ENCODE results near the gene CCT6B.

The CCT6B gene

DNA sequence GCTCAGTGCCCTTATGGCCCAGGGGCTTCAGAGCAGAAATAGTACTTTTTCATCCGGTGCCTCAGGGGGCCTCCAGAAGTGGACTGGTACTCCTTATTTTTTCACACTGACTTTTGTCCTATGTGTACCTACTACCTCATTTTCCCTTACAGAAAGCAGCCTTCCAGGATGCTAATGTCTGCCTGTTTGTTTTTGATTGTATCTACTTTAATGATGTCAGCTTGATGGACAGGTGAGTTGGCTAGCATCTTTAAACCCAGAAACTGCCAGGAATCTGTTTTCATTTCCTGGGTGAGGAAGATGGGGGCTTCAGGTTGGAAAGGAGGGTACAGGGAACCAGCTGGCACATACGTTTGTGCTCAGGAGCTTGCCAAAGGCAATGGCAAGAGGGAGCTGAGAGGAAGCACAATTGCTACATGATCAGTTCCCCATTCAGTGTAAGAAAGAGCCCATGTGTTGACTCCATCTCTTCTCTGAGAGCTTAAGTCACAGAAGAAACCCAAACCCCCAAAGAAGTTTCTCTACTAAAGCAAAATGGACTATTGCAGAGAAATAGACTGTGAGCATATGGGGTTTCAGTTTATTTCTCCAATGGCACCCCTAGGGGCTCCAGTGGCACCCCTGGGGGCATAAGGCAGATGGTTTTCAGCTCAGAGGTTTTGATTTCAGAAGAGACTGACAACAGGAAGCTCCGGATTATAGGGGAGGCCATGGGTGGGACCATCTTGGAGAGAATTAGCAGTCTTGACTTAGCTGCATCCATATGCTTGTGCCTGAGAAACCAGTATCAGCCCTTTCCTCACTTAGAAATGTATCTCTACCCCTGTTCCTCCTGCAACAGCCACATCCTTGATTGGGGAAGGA is 35.4 kb upstream of the CCT6B start:
- H3K36me3 ChIP-seq (ENCODE audit: insufficient read depth, low read length), result peaks cover 76% of the 10 kb centered on the region
- H3K4me1 ChIP-seq (ENCODE audit: insufficient read depth, low read length), result peaks cover 39% of the 10 kb centered on the region
- H3K27ac ChIP-seq (ENCODE audit: low read depth, low read length), result peak overlapping the region; percentile 92
- no peak overlapping the region for H3K9ac ChIP-seq (ENCODE audit: low read length)
- H3K27me3 ChIP-seq (ENCODE audit: control insufficient read depth in 1 of 2, insufficient read depth in 2 of 2, low read length in 2 of 2), result no peaks in the 10 kb centered on the region
- no peaks in the 10 kb centered on the region for H3K9me3 ChIP-seq (ENCODE audit: low read length)
- H3K4me3 ChIP-seq (ENCODE audit: low read depth in 1 of 2, low read length in 2 of 2), result no peak overlapping the region

DNA sequence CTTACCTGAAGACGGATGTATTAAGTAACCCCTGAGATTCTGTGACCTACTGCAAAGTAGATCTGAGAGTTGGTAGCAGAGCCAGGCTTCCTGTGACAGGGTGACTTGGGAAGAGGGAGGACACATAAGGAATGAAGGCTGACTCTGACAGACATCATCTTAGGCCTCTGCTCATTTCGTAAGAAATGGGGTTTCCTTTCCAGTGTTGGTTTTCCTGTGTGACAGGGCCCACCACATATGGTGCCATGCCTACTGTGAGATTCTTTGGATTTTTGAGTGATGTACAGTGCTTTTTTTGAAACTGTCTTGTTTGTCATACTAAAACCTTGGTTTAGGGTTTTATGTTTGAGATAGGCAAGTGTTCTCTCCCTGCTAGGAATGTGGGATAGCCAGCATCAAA is 31.8 kb upstream of the CCT6B start:
- Histone ChIP-seq H3K27ac (ENCODE audit: low read depth, low read length) (no peak overlapping the region), H3K4me1 (ENCODE audit: insufficient read depth, low read length) (peaks cover 26% of the 10 kb centered on the region), H3K9ac (ENCODE audit: low read length) (no peak overlapping the region), H3K36me3 (ENCODE audit: insufficient read depth, low read length) (peaks cover 83% of the 10 kb centered on the region), H3K9me3 (ENCODE audit: low read length) (no peaks in the 10 kb centered on the region), H3K27me3 (ENCODE audit: control insufficient read depth in 1 of 2, insufficient read depth in 2 of 2, low read length in 2 of 2) (no peaks in the 10 kb centered on the region), H3K4me3 (ENCODE audit: low read depth in 1 of 2, low read length in 2 of 2) (no peak overlapping the region)

DNA sequence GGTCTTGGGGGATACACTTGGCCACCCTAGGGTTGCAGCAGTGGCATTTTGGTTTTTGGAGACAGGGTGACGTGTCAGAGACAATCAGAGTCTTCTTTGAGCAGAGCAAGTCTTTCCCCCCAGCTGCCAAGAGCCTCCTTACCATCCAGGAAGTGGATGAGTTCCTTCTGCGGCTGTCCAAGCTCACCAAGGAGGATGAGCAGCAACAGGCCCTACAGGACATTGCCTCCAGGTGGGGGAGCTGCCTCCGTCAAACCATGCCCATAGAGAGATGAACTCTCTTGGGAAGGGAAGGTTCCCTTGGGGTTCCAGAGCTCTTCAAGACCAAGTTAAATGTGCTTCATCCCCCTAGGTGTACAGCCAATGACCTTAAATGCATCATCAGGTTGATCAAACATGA is 30.3 kb upstream of the CCT6B start:
- Histone ChIP-seq H3K36me3 (ENCODE audit: insufficient read depth, low read length) (peaks cover 80% of the 10 kb centered on the region), H3K9ac (ENCODE audit: low read length) (no peak overlapping the region), H3K27ac (ENCODE audit: low read depth, low read length) (no peak overlapping the region), H3K9me3 (ENCODE audit: low read length) (no peaks in the 10 kb centered on the region), H3K4me1 (ENCODE audit: insufficient read depth, low read length) (peaks cover 12% of the 10 kb centered on the region), H3K27me3 (ENCODE audit: control insufficient read depth in 1 of 2, insufficient read depth in 2 of 2, low read length in 2 of 2) (no peaks in the 10 kb centered on the region), H3K4me3 (ENCODE audit: low read depth in 1 of 2, low read length in 2 of 2) (no peak overlapping the region)

DNA sequence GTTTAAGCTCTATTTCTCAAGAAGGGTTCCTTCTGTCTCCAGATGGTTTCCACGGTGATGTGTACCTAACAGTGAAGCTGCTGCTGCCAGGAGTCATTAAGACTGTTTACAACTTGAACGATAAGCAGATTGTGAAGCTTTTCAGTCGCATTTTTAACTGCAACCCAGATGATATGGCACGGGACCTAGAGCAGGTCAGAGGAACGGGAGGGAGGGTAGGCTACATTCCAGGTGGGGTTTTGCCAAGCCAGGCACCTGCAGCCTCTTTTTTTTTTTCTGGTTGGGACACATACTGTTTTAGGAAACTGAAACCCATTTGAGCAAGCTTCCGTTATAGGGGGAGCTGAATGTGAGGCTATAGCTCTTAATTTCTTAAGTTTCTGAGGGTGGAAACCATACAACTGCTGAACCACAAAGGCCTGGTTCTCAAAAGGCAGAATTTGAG is 29.7 kb upstream of the CCT6B start:
- no peaks in the 10 kb centered on the region for H3K9me3 ChIP-seq (ENCODE audit: low read length)
- no peaks in the 10 kb centered on the region for H3K27me3 ChIP-seq (ENCODE audit: control insufficient read depth in 1 of 2, insufficient read depth in 2 of 2, low read length in 2 of 2)
- H3K27ac ChIP-seq (ENCODE audit: low read depth, low read length), result peak overlapping the region; percentile 22
- no peak overlapping the region for H3K4me3 ChIP-seq (ENCODE audit: low read depth in 1 of 2, low read length in 2 of 2)
- peaks cover 76% of the 10 kb centered on the region for H3K36me3 ChIP-seq (ENCODE audit: insufficient read depth, low read length)
- no peak overlapping the region for H3K9ac ChIP-seq (ENCODE audit: low read length)
- peaks cover 10% of the 10 kb centered on the region for H3K4me1 ChIP-seq (ENCODE audit: insufficient read depth, low read length)

DNA sequence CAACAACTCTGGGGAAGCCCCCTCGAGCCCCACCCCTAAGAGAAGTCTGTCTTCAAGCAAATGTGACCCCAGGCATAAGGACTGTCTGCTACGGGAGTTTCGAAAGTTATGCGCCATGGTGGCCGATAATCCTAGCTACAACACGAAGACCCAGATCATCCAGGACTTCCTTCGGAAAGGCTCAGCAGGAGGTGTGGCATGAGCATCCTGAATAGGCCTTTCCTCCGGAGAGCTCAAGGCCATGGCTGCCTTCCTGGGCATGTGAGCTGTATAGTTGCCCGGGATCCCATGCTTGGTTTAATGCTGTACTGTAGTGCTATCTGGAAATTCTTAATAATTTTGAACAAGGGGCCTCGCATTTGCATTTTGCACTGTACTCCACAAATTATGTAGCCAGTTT is 28.2 kb upstream of the CCT6B start:
- Histone ChIP-seq H3K27ac (ENCODE audit: low read depth, low read length) (no peak overlapping the region), H3K9me3 (ENCODE audit: low read length) (no peaks in the 10 kb centered on the region), H3K9ac (ENCODE audit: low read length) (no peak overlapping the region), H3K27me3 (ENCODE audit: control insufficient read depth in 1 of 2, insufficient read depth in 2 of 2, low read length in 2 of 2) (no peaks in the 10 kb centered on the region), H3K36me3 (ENCODE audit: insufficient read depth, low read length) (peaks cover 71% of the 10 kb centered on the region), H3K4me3 (ENCODE audit: low read depth in 1 of 2, low read length in 2 of 2) (no peak overlapping the region), H3K4me1 (ENCODE audit: insufficient read depth, low read length) (peaks cover 10% of the 10 kb centered on the region)

DNA sequence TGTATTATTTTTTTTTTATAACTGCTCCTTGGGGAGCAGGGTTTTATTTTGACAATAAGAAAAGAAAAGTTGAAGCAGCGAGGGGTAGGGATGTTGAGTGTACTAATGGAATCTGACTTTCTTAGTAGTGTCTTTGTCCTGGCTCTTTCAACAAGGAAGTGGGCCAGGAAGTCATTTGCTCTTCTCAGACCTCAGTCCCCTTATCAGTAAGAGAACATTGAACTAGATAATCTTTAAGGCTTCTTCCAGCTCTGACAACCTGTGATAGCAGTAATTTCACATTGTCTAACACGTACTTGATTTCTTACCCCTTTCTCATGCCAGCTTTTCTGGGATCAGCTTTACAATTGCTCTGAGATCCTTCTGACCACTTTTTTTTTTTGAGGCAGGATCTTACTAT is 27.4 kb upstream of the CCT6B start:
- Histone ChIP-seq H3K4me3 (ENCODE audit: low read depth in 1 of 2, low read length in 2 of 2) (no peak overlapping the region), H3K27ac (ENCODE audit: low read depth, low read length) (no peak overlapping the region), H3K4me1 (ENCODE audit: insufficient read depth, low read length) (peaks cover 17% of the 10 kb centered on the region), H3K9me3 (ENCODE audit: low read length) (no peaks in the 10 kb centered on the region), H3K27me3 (ENCODE audit: control insufficient read depth in 1 of 2, insufficient read depth in 2 of 2, low read length in 2 of 2) (no peaks in the 10 kb centered on the region), H3K36me3 (ENCODE audit: insufficient read depth, low read length) (peaks cover 63% of the 10 kb centered on the region), H3K9ac (ENCODE audit: low read length) (no peak overlapping the region)

DNA sequence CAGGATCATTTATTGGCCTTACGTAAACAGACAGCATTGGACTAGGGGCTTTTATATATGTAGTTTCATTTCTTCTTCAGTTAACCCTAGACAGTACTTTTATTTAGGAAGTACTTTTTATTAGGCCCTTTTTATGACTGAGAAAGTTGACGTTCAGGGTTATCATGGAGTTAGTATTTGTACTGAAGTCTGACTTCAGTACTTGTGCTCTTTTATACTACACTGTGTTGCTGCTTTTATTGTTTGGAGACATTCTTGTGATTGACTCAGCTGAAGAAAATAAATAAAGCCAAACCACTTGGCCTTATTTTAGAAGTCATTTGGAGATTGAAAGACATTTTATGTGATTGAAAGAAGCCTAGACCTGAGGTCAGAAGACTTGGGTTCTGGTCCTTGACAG is 26.0 kb upstream of the CCT6B start:
- H3K27me3 ChIP-seq (ENCODE audit: control insufficient read depth in 1 of 2, insufficient read depth in 2 of 2, low read length in 2 of 2), result no peaks in the 10 kb centered on the region
- H3K9me3 ChIP-seq (ENCODE audit: low read length), result no peaks in the 10 kb centered on the region
- no peak overlapping the region for H3K9ac ChIP-seq (ENCODE audit: low read length)
- peaks cover 28% of the 10 kb centered on the region for H3K4me1 ChIP-seq (ENCODE audit: insufficient read depth, low read length)
- peaks cover 56% of the 10 kb centered on the region for H3K36me3 ChIP-seq (ENCODE audit: insufficient read depth, low read length)
- H3K27ac ChIP-seq (ENCODE audit: low read depth, low read length), result peak overlapping the region; percentile 29
- no peak overlapping the region for H3K4me3 ChIP-seq (ENCODE audit: low read depth in 1 of 2, low read length in 2 of 2)

DNA sequence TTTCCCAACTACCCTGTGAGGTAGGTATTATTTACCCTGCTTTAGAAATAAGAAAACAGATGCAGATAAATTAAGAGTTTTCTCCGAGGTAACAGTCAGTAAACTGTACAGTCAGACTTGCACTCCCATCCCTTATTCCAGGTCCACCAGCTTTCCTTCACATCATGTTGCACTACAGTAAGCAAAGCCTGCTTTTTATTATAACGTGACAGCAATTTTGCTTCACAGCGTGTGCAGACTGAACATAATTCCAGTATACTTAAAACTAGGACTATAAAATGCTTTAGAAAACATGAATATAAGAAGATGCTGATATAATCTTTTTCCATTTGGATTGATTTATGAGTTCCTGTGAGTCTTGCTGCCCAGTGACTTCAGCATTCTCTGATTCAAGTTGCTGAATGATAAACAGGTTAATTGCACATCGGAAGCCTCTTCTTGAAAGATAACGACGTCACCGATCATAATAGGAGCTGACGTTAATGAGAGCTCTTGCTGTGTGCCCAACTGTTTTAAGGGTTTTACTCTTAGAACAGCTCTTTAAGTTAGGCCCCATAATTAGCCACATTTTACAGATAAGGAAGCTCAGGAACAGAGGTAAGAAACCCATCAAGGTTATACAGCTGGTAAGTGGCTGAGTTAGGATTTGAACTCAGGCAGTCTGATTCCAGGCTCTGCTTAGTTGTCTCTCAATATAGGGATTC is 20.4 kb upstream of the CCT6B start:
- Histone ChIP-seq H3K27ac (ENCODE audit: low read depth, low read length) (peak overlapping the region; percentile 88), H3K9ac (ENCODE audit: low read length) (peak overlapping the region; percentile 53), H3K36me3 (ENCODE audit: insufficient read depth, low read length) (peaks cover 21% of the 10 kb centered on the region), H3K9me3 (ENCODE audit: low read length) (no peaks in the 10 kb centered on the region), H3K4me3 (ENCODE audit: low read depth in 1 of 2, low read length in 2 of 2) (peak overlapping the region; percentile 76 to 87), H3K27me3 (ENCODE audit: control insufficient read depth in 1 of 2, insufficient read depth in 2 of 2, low read length in 2 of 2) (no peaks in the 10 kb centered on the region), H3K4me1 (ENCODE audit: insufficient read depth, low read length) (peaks cover 29% of the 10 kb centered on the region)

DNA sequence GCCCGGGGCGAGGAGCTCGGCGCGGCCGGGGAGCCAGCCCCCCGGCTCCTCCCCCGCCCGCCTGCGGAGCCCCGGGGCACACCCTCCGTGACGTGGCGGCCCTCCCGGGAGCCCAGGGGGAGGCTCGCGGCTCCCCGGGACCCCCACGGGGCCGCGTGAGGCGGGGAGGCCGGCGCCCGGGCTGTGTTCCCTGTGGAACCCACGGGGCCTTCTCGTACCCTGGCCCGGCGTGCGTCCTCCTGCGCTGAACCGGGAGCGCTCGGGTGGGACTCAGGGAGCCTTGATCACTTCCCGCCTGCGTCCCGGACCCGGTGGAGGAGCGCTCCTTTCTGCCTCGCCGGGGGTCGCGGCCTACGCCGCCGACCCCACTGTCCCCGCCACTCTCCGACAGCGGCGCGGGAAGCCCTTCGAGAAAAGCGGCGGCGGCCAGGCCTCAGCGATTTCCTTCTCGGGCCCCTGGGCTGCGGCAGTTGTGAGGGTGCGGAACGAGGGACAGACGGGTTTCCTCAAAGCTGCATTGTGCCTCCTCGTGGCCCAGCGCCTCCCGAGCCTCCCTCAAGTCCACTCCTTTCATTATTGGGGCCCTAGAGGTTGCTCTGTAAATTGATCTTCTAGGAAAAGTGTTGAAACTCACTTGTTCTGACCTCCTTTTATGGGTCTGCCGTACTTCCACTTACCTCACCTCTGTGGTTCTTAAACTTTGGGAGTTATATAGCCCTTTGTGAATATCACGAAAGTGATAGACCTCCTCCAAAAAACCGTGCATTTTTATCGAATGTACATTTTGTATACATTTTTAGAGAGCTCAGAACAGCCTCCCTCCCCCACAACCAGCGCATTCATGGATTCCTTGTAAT is 19.6 kb upstream of the CCT6B start:
- peak overlapping the region; percentile 53 for H3K9ac ChIP-seq (ENCODE audit: low read length)
- H3K4me3 ChIP-seq (ENCODE audit: low read depth in 1 of 2, low read length in 2 of 2), result peak overlapping the region; percentile 76 to 87
- no peaks in the 10 kb centered on the region for H3K9me3 ChIP-seq (ENCODE audit: low read length)
- peak overlapping the region; percentile 90 for H3K27ac ChIP-seq (ENCODE audit: low read depth, low read length)
- H3K27me3 ChIP-seq (ENCODE audit: control insufficient read depth in 1 of 2, insufficient read depth in 2 of 2, low read length in 2 of 2), result no peaks in the 10 kb centered on the region
- peaks cover 29% of the 10 kb centered on the region for H3K4me1 ChIP-seq (ENCODE audit: insufficient read depth, low read length)
- peaks cover 17% of the 10 kb centered on the region for H3K36me3 ChIP-seq (ENCODE audit: insufficient read depth, low read length)

DNA sequence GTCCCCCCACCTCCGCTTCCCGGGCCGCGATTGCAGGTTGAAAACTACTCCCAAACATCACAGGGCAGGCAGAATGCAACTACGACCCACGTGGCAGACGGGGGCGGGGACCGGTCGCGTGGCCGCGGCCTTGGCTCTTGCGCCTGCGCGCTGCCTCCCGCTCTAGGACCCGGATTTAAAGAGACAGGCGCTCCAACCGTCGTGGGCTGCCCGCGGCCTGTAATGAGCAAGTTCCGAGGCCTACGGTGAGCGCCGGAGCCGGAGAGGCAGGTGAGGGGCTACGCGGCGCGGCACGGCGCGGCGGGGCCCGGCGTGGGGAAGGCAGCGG is 19.1 kb upstream of the CCT6B start, which contains the start of gene LIG3:
Gene LIG3 (plus strand): TSS at position 160 of the 328 bp plus-strand sequence. CDS start 2,494 bp downstream, outside the sequence.
- Histone ChIP-seq H3K4me3 (ENCODE audit: low read depth in 1 of 2, low read length in 2 of 2) (peak within 1 kb of the TSS; percentile 76 to 87), H3K9me3 (ENCODE audit: low read length) (no peaks in the 10 kb centered on the region), H3K27me3 (ENCODE audit: control insufficient read depth in 1 of 2, insufficient read depth in 2 of 2, low read length in 2 of 2) (no peaks in the 10 kb centered on the region), H3K36me3 (ENCODE audit: insufficient read depth, low read length) (peaks cover 13% of the 10 kb centered on the region), H3K9ac (ENCODE audit: low read length) (peak within 1 kb of the TSS; percentile 53), H3K4me1 (ENCODE audit: insufficient read depth, low read length) (peaks cover 29% of the 10 kb centered on the region), H3K27ac (ENCODE audit: low read depth, low read length) (peak within 1 kb of the TSS; percentile 90)
